Lung microvascular endothelial cell (primary cell): ENCODE data around the gene MSI1. TPM values are rescaled to one million over a fixed set of nuclear protein-coding genes. Genes with fewer than 3 reads are reported as not detected.

Experiments
- DNase-seq, 2 donors: peaks; one replicate each; pipeline versions ENCODE4 v3.0.0 to v3.0.0-alpha.2; 2010; ENCODE audit warnings: low read depth in 2 of 2
- total RNA-seq: library from RNA; depleted of rRNA; stranded (reverse); fragments of >200 nt; gene quantifications from 2 replicates; pipeline ENCODE4 v1.2.1, GENCODE V29; 2014

MSI1 gene
- total RNA-seq, 1 donor from 2014 or later: not detected

GRCh38 chr12:120377611-120378010, 8.6 kb upstream of the MSI1 start:
- no peak for DNase-seq

DNA sequence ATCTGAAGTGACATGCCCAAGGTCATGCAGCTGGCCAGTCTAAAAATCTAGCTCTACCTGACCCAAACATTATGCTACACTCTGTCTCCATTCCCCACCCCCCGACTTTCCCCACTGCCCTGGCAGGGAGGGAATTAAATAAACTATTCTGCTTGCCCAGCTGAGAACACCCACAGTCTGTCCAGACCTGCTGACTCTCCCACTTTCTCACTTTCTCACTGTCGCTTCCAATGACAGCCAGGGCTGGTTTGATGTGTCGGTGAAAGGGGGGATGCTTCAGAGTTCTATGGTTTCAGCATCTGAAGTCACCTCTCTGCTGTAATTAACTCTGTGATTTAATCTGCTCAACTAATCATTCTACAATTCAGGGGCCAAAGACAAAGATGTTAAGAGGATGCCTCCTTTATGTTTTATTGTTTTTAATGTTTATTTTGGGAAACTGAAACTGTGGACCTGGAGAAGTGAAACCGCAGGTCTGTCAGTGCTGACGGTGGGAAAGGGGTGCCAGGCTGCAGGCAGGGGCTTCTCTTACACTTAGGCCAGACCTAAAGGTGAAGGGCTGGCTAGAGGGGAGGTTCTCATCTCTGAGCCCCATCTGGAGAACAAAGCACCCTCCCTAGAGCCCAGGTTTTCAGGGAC, 8.1 kb upstream of the MSI1 start:
- no peak for DNase-seq

DNA sequence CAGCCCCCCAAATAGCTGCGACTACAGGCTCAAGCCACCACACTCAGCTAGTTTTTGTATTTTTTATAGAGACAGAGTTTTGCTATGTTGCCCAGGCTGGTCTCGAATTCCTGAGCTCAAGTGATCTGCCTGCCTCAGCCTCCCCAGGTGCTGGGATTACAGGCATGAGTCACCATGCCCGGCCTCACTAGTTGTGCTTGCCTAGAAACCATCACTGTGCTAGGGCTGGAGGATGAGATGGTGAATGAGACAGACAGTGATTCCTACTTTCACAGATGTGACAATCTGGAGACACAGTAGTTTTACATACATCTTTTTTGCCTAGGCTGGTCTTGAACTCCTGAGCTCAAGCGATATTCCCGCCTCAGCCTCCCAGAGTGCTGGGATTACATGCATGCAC, 7.5 kb upstream of the MSI1 start:
- DNase-seq: no peak

- DNase-seq: no peak
These were observed 7.0 kb upstream of the MSI1 start for GRCh38 chr12:120376009-120376408.

GRCh38 chr12:120373683-120374082, 4.7 kb upstream of the MSI1 start:
- no peak for DNase-seq

- DNase-seq: no peak
These were observed 1.6 kb upstream of the MSI1 start for GRCh38 chr12:120370343-120371243.

- DNase-seq: no peak
These were observed 809 bp upstream of the MSI1 start for GRCh38 chr12:120369603-120370342.

DNA sequence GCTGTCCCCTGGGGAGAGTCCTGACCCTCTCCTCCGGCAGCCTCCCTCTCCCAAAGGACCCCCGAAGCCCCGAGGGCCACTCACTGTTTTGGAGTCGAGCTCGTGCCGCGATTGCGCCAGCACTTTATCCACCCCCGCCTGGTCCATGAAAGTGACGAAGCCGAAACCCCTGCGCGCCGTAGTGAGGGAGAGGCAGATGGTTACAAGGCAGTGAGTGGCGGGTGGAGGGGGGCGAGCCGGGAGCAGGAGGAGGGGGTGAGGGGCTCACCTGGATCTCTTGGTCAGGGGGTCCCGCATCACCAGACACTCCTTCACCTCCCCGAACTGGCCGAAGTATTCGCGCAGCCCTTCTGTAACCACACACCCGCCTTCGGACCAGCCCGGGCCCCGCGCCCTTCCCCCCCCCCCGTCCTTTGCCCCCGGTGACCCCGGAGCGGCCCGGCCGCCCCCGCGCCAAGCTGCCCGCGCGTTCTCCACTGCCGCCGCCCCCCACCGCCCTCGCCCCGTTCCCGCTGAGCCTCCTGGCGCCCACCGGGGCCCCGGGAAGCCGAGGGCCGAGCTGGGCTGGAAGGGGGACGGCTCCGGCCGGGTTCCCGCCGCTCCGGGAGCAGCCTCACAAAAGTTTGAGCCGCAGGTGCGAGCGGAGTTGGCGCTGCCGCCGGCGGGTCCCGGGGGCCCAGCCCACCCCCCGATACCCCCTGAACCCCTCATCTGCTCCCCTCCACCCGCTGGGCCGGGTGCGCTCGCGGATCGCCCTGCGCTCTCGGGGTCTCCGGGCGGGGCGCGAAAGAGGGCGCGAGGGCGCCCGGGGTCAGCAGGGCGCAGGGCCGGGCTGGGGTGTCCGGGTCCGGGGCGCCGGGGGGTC, 808 bp downstream of the MSI1 start:
- no peak for DNase-seq

DNA sequence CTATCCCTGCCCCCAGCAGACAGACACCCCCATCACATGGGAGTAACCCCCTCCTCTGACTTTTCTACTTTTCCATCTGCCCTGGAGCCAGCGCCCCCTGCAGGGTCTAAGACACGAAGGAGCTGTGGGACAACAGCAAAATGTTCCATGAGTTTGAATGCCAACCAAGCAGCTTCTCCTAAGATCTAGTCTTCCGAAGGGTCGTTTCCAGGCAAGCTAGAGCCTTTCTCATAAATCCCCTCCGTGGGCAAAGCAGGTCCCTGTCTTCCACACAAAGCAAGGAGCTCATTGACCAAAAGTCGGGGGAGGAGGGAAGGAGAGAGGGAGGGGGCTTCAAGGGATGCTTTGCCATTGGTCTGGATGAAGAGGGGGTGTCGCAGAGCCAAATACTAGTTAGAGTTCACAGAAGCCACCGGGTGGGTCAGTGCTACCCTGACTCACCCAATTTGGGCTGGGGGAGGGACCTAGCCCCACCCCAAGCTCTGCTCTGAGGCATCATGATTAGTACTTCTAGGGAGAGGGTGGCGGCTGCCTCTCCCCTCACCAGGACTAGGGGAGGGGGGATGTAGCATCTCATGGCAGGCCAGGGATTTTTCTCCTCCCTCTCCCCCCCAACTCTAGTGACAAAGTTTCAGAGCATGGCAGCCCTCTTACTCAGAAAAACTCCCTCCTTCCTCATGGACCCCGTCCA, 1.6 kb downstream of the MSI1 start:
- peak in 1 of 2 donors; percentile 17 for DNase-seq

- DNase-seq: no peak
These were observed 2.1 kb downstream of the MSI1 start for GRCh38 chr12:120366845-120367232.

DNA sequence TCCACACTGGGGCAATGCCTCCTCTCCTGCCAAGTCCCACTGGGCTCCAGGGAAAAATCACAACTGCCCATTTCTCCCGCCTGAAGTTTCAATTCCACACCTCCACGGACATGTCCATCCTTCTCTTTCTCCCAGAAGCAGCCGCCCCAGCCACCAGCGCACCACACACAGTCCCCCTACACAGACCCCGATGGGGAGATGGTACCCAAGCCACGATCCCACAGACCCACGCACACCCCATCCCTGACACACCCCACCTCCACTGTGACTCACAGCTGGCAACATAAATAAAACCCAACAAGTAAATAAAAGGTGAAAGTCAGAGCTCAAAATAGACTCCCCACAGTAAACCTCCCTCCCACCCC, 2.6 kb downstream of the MSI1 start:
- DNase-seq: no peak

- no peak for DNase-seq
These were observed 3.2 kb downstream of the MSI1 start for GRCh38 chr12:120365675-120366340.

DNA sequence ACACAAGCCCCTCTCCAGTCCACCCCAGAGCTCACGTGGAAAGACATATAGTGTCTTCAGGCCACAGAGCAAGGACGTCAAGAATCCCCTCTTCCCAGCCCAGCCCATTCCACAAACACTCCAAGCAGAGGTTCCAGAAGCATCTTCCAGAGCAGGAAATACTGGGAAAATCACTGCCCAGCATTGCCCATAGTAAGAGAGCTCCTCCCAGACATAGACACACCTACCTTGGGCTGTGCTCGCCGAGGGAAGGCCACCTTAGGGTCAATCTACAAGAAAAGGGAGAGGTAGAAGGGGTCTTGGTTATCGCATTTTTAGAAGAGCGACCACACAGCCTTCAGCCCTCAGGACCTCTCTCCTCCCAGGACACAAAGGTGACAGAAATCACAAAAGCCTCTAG, 4.5 kb downstream of the MSI1 start:
- no peak for DNase-seq

DNA sequence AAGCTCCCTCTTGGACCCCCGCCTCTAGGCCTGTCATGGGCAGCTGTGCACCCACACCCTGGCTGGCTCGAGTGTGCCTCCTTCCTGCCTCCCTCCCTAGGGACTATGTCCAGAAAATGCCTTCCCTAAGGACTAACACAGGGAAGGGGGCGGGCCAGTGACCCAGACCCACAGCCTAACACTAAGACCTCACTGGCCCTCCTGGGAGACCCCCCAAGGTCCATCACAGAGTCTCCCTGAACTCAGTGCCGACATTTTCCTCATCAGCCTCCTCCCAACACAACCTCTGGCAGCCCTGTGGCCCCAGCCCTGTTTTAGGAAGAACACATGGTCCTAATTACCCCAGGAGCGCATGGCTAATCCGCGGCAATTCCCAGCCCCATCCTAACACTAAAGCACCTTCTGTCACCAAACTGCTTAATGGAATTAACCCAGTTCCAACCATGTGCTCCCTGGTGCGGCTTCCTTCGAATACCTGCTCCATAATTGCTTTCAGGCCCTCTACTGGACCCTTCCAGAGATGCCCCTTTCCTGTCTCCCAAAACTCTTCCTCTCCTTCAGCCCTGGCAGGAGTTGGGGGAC, 5.6 kb downstream of the MSI1 start:
- no peak for DNase-seq

GRCh38 chr12:120362516-120363273, 6.3 kb downstream of the MSI1 start:
- DNase-seq: no peak

- DNase-seq: peak; percentile 45 to 82
These were observed 7.3 kb downstream of the MSI1 start for GRCh38 chr12:120361506-120362208.

DNA sequence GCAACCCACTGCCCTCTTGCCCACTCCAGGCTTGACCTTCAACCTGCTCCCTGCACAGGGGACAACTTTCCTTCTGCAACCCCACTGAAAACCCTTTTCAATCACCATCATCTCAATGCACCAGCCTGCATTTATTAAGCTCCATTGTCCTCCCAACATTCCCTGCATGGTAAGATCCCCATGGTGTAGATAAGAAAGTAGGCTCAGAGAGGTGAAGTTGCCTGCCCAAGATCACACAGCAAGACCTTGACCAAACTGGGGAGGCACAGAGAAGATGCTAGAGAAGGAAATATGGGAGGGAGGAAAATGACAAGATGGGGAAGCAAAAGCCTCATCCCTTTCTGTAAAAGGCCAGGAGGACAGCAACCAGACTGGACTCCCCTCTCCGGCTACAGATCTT, 9.8 kb downstream of the MSI1 start:
- no peak for DNase-seq

DNA sequence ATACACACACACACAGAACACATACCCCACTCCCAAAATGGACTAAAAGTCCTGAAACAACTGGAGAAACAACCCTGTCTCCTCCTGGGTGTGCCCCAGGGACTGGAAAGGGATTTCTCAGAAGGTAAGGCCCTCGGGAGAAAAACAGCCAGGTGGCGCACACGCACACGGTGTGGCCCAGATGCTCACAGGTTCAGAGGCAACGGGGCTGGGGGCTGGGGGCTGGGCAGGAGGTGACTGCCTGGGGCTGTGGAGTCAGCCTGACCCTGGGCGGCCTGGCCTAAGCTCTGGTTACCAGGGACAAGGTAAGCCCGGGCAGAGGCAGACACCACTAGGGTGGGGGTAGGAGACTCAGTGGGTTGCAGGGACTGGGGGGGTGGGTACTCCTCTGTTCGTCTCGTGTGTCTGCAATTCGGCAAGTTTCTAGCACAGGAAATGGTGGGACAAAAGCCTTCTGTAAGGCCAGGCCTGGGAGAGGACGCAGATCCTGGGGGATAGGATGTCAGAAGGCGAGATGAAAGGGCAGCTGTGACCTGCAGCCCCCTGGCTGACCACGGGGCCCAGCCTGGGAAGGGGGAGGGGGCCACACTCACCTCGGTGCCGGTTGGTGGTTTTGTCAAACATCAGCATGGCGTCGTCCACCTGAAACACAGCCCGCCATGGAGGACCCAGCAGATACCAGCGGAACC, 10.4 kb downstream of the MSI1 start:
- no peak for DNase-seq
